Amygdala (tissue), 56 donors: Measurements from ENCODE around the gene RUVBL1.

Source experiments
- DNase-seq, 56 donors: peaks; one replicate each; lab custom pipeline; 2025; lab: John Stamatoyannopoulos, UW

RUVBL1 gene

DNA sequence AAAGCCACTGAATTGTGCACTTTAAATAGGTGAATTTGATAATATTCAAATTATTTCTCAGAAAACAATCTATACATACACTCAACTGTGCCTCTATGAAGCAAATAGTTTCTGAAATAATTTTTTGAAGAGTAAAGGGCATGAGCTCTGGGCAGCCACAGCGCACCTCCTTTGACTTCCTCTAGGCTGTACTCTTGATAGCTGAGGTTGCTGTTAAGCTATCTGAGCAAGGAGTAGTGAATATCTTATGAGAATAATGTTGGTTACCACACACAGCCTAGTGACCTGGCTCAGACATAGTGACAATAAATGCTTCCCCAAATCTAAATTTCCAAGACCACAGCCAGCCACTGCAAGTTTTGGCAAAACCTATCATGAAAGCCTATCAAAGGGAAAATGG is 83.0 kb downstream of the RUVBL1 start:
- no peak for DNase-seq

DNA sequence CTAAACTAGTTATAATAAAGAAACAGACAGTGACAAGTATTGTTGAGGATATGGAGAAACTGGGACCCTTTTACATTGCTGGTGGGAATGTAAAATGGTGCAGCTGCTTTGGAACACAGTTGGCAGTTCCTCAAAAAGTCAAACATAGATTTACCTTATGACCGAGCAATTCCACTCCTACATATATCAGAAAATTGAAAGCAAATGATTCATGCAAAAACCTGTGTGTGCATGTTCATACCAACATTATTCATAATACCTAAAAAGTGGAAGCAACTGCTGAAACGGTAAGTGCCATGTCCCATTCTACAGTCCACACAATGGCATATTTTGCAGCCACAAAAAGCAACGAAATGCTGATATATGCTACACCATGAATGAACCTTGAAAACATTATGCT is 83.6 kb downstream of the RUVBL1 start:
- DNase-seq: no peak

DNA sequence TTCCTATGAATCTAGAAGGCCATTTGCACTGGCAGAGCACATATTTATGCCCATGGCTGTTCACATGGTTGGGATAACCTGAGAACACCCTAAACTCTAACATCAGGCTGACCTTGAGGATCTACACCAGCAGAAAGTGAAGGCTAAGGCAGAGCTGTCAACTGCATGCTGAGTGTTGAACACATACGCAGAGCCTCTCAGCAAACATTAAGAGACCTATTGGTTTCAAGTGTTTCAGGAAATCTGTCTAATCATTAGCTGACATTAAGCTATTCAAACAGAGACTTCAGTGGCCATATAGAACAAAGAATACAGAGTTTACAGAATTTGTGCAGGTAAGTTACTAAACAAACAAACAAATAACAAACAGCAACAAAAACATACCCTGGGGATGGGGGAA is 87.5 kb downstream of the RUVBL1 start:
- no peak for DNase-seq

- DNase-seq: no peak
These were observed 90.5 kb downstream of the RUVBL1 start for GRCh38 chr3:128033102-128033501.
